Femur (tissue), 1 donor: ENCODE measurements around the gene MLLT10.

Experiments
- DNase-seq: peaks from one replicate; pipeline ENCODE4 v3.0.0-alpha.2; 2017

Gene MLLT10

DNA sequence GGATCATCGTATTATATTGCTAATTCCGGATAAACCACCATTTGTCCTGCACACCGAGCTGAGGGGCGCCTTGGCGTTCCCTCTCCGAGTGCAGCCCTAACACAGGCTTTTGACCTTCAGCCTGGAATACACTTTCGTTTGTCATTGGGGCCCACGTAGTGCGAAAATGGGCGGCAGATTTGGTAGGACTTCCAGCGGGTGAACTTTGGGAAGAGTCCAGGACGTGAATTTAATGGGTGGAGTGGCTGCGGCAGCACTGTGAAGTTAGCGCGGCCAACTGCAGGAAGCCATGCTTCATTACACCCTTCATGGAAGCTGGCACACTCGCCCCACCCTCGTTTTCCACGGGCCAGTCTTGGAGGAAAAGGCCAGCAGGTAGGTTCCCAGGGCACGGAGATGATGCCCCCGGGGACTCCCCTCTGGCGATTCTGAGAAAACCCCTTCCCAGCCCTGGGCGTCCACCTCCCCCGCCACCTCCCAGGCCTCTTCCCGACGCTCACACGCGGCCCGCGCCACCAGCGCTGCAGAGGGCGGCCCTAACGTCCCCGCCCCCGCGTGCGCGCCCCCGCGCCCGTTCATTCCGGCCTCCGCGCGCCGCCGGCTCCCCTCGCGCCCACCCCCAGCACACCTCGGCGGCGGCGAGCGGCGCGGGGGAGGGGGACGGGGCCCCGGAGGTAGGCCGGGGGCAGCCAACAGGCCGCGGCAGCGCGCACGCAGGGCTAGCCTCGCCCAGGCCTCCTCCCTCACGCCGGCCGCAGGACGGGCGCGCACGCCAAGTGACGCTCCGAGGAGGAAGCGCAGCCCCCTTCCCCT is at the start of gene MLLT10:
Gene MLLT10, plus strand, starts transcription at position 766 of the 813 bp plus-strand sequence. CDS start 413 bp downstream, outside the sequence.
- peak; percentile 98 for DNase-seq

DNA sequence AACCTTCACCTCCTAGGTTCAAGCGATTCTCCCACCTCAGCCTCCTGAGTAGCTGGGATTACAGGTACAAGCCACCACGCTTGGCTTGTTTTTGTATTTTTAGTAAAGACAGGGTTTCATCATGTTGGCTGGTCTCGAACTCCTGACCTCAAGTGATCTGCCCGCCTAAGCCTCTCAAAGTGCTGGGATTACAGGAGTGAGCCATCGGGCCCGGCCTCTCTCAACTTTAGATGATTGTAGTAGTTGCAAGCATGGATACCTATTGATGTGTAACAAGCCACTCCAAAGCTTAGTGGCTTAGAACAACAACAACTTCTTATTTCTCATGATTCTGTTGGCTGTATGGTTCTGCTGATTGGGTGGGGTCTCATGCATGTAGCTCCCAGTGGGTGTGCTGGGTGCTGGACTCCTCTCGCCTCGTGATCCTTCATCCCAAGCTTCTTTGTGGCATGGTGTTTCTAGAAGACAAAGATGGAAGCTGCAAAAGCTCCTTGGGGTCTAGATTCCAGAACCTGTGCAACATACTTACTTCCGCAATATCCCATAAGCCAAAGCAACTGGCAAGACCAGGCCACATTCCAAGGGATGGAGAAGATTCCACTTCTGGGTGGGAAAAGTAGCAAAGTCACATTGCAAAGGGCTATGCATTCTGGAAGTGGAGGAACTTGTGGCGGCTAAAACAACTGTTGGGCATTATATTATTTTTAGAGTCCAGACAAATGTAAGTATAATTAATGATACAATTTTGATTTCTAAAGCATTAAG is 46.4 kb upstream of the MLLT10 start:
- no peak for DNase-seq

DNA sequence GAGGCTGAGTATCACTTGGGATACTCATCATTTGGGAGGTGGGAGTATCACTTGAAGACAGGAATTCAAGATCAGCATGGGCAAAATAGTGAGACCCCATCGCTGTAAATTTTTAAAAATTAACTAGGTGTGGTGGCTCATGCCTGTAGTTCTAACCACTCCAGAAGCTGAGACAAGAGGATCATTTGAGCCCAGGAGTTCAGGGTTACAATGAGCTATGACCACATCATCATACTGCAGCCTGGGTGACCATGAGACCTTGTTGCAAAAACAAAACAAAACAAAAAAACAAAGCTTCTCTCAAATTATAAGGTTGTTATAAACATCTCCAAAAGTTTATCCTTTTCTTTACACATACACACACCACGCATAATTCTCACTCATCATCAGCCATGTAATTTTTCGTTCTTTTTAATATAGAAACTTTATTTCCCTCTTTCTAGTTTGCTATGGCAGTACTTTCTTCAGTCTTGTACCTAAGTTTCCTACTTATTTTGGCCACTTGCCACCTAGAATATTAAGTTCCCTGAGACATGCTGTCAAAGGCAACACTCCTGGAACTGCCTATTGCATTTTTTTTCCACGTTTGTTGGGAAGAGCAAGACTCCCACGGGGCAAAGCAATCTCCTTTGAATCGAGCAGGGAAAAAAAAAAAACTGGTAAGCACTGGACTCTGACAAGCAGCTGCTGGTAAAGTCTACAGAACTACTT is 45.6 kb upstream of the MLLT10 start:
- DNase-seq: no peak

DNA sequence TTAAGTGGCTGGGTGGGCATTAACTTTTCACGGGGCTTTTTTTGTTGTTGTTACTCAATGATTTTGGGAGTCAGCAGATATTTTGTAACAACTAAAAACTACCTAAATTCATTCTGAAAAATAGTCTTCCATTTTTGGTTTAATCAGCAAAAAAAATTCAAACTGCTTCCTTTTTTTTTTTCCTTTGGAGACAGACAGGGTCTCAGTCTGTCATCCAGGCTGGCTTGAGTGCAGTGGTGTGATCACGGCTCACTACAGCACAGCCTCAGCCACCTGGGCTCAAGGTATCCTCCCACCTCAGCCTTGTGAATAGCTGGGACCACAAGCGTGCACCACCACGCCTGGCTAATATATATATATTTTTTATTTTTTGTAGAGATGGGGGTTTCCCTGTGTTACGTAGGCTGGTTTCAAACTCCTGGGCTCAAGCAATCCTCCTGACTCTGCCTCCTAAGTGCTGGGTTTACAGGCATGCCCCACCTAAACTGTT is 45.0 kb upstream of the MLLT10 start:
- DNase-seq: no peak

DNA sequence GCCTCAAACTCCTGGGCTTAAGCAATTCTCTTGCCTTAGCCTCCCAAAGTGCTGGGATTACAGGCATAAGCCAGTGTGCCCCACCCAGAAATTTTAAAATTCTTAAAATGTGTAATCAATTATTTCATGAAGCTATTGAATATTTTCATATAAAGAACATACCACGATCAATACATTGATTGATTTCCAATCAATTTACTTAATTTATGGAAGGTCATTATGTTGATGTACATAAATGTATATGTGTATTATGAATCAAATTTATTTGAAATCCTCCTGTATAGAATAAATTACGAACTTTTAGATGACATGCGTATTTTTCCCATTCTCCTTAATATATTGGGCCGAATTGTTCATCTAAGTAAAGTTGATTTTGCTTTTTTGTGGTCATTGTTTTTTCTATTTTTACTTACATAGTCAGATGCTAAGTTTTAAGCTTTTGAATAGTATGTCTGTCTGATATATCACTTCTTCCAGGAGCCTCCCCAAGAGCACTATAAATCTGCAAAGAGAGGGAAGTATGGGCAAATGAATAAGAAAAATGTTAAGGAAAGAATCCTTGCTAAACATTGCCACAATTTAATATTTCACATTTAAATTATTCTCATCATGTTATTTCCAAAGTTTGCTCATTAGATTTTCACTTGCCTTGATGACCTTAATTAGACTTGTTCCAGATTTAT is 43.9 kb upstream of the MLLT10 start:
- no peak for DNase-seq

DNA sequence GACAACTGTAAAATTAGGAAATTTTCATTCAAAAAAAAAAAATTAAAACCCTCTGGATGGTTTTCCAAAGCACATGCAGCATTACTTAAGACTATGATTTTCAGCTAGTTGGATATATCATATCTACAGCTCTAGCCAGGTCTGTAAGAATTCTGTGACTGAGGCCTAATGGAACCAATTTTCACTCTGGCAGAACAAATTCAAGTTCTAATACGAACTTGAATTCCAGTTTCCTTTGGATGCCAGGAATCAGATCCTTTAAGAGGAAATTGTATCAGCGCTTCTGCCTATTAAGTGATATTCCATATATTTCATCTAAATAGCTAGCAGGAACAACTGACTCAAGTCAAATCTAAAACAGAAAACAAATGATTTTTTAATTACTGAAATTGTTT is 43.3 kb upstream of the MLLT10 start:
- DNase-seq: no peak

DNA sequence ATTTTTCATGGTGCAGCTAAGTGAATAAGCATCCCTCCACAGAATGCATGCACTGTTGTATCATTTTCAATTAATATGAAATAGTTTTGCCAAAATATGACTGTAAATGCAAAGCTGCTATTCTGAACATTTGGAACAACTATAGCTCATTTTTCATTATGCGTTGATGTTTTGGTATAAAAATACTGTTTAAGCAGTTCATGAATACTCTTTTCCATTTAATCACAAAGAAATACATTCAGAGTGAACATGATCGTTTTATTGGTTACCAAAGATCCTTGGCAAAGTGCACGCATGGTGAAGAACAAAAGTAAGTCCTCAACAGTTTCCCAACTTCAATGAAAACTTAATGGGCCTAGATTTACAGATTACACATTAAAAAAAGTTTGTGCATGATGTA is 41.6 kb upstream of the MLLT10 start:
- no peak for DNase-seq

DNA sequence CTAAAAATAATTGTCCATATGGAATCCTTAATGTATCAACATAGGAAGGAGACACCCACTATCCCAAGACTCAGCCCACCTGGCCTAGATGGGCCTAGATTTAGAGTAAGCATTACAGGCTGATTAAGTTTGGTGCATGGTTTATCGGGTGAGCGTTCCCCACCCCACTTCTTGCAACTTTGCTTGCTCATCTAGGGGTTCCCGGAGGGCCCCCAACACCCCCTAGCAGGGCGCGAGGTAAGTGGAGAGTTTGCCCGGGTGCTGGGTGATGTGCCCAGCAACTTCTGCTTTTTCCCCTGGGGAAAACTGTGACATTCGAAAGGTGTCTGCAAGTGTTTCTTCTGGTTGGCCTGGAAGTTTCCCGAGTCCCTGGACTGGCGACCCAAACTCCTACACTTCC is 40.2 kb upstream of the MLLT10 start:
- DNase-seq: no peak

DNA sequence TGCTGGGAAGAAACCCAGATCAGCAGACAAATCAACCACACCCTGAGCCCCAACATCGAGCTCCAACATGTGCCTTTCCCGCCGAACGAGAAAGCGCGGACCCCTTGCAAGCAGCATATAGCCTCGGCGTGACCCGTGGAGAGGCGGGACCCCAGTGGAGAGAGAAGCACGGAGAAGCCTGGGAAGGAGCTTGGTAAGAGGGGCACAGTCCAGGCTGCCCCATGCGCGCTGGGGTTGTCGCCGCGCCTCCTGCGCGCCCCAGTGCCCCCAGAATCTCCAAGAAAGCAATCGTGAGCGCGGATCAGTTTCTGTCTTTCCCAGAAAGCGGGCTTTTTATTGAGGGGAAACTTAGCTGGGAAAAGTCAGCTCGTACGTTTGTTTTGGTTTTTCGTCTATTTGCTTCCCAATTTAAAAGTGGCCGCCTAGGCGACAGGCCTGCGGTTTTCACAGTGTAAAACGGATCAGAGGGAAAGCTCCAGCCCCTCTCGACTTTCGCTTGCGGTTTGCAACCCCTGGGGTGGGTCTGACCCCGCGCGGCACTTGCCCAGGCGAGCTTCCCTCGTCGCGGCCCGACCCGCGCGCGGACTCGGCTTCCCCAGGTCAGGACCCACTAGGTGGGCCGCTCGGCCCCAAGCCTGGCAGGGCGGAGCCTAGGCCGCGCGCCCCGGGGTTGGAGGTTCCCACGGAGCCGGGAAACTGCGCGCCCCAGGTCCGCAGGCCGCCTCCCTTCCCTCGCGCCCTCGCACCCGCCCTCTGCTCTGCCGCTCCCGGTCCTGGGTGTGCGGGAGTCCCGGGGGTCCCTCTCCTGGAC is 39.6 kb upstream of the MLLT10 start:
- peak; percentile 58 for DNase-seq

DNA sequence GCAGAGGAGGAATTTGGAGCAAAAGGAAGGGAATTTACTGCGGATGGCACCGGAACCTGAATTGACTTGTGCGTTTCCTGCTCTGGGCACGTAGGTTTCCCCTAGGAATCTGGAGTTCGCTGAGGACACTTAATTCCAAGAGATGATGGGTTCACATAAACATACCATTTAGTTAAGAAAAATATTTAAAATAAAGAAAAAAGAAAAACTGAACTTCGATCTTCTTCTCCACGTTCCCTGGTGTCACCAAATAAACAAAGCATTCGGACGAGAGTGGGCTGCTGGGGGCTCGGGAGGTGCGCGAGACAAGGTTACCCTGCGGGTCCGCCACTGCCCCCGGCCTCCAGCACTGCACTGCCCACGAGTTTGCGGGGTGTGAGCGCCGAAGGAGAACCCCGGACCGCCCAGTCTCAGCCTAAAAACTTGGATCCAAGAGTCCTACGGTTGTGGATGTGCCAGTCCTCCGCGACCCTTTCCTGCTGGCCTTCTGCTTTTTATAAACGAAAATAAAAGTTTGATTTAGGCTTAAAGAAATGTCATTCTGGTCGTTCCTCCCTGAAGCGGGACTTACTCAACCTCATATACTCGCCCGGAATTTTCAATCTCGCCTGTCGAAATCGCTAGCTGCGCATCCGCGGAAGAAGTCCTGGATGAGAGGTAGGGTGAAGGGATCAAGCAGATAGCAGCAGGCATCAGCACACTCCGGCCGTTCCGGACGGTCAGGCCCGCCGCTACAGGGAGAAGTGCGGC is 38.9 kb upstream of the MLLT10 start:
- peak; percentile 41 for DNase-seq

DNA sequence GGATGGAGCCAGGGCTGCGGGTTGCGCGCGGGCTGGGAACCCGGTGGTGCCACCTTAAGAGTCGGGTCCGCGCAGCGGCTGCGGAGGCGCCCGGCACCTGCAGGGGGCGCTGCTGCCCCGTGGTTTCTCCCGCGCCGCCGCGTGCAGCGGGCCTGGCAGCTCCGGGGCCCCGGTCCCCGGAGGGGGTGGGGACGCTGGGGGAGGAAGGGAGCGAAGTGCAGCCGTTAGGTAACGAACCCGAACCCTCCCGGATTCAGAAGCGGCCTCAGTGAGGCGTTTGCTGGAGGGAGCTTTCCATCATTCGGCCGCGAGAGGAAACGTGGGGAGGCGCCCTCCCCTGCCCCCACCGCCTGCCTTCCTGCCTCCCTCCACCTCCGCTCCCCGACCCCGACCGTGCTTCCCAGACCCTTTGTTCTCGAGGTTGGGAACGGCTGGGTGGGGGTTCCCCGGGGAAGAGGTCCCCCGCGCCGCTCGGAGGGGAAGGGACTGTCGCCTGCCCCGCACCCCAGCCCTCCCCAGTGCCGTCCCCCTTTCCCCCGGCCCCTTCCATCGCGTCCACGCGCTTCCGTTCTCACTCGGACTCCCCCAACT is 38.2 kb upstream of the MLLT10 start:
- DNase-seq: peak; percentile 92

DNA sequence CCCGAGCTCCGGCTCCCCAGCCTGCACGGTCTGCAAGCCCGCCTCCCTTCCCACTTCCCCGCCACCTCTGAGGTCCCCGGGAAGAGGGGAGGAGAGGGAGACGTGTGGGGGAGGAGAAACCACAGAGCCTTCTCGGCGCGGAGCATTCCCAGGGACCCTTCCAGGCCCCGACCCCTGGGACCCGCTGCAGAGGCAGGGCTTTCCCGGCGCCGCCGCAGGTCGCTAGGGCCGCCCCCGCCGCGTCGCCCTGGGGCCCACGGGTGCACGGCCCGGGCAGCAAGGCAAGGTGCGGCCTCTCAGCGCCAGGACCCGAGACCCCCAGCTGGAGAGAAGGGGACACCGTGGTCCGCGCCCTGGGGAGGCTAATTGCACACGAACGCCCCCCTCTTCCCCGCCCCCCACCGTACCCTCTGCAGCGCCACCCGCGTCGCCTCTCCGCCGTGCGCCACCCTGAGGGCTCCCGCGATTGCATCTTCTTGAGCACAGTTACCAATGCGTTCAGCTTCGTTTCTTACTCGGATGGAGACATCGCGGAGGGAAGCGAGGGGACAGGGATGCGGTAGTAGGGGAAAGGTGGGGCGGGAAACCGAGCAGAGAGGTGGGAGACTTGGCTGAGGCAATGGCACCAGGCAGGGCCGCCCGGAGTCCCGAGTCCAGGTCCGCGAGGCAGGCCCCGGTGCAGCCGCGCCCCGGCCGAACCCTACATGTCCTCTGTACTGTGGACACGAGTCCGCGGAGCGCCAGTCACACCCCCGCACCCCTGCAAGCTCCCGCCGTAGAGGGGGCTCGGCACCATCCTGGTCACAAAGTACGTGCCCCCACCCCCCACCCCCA is 37.5 kb upstream of the MLLT10 start:
- peak; percentile 74 for DNase-seq

DNA sequence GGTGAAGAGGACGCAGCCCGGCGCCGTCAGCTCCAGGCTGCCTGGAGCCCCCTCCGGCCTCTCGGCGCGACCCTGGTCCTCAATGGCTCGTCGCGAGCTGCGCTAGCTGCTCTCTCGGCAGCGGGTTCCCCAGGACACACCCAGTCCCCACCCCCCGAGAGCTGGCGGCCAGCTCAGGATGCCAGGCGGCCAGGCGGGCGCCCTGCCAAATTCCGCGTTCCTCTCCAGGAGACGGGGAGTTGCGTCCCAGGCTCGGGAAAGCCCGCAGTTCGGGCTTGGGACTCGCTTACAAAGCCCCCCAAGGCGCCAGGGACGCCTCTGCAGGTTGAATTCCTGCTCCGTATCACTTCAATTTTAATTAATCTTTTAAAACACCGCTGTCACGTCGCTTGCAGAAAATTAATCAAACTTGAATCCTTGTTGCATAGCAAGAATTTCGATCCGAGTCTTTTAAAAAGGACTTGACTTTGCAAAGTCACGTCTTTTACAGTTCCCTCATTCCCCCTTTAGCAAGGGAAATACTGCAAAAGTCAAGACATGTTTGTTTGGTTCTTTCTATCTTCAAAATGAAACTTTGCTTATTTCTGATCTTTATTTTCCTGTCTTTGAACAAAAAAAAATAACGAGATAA is 36.7 kb upstream of the MLLT10 start:
- peak; percentile 95 for DNase-seq

DNA sequence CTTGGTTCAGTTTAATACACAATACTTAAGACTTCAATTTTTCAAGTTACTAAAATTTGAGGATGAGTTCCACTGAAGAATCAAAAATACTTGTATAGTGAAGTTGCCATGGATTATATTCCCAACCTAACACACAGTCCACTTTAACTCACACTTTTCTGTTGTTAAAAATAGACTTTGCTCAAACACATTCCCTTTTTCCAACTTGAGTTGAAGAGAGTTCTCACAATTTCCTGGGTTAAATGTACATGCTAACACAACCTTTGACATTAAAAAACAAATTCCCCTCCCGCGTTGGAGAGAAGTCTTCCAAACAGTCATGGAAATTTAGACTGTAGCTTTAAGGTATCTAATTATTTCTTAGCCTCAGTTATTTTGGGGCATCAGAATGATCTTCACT is 35.7 kb upstream of the MLLT10 start:
- no peak for DNase-seq

DNA sequence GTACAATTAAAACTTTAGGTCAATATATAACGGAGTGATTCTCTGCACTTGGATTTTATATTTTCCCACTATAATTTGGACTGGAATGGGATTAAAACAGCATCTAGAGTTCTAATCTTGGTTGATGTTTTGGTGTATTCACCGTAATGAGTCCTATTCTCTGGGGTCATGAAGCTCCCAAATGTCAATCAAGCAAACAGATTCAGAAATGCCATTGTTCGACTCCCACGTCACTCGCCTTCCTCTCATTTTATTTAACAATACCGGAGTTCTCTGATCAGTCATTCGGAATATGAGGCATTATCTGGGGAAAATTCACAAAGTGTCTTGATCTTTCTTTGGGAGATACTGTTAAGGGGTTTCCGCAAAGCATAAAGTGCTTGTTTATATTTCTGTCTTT is 35.0 kb upstream of the MLLT10 start:
- DNase-seq: no peak

DNA sequence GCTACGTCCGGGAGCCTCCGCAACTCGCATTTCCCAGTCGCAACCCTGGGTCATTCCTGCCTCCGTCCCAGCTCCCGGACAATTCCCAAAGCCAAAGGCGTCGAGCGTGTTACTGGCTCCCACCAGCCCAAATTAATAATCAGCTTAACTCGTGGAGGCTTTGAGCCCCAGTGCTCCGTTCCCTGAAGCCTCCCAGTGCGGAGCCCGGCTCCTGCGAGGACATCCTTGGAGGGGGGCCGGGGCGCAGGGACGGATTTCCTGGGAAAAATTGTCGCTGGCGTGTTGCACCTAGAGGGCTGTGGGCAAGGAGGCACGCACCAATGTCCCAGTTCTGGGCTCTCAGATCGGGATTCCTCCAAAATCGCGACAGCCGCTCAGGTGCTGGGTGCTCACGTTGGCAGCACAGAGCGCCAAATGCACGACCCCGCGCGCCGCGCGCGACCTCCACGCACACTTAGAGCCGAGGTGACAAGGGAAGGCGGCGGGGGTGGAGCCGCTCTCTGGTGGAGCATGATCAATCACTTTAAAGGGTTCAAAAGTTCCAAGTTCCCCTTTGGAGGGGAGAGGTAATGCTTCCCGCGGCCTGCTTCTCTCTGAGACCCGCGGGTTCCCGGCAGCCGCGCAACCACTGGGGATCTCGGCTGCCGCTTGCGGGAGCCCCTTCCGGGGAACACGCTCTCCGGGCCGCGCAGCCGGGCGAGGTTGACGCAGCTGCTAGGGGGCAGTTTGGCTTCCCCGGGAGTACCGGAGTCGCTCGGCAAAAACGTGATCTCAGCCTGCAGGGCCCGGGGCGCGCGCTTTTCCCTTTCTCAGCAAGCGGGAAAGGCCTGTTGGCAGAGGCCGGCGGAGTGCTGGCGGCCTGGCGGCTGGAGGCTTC is 34.1 kb upstream of the MLLT10 start:
- DNase-seq: peak; percentile 67

DNA sequence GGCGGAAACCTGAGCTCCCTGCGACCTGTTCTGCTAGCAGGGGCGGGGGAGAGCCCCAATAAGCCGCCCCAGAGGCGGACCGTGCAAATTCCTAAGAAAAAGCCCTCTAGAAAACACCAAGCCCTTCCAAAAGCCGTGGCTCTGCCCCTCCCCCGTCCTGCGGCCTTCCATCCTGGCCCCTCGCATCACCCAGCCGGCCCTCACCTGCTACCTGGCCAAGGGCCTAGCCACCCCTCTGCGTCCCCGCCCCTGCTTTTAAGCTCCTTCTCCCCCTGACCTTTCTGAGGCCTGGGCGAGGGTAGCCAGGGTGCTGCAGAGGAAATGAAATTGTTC is 33.5 kb upstream of the MLLT10 start:
- no peak for DNase-seq

DNA sequence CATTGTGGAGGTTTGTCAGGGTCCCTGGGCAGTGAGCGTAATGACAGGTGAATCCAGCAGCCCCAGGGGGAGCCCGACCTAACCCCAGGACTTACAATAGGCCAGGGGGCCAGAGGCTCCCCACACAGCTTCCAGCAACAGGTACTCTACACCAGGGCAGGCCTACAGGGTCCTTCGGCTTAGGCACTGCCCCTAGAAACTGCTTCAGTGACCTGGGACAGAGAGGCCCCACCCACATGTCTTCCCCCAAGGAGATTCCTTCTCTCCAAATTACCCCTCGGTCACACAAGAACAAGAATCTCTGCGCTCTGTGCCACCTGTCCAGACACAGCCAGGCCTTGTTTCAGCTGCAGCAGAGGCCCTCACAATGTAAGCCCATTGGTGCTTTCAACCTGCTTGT is 32.9 kb upstream of the MLLT10 start:
- no peak for DNase-seq
